OCI-LY7 (cell line): ENCODE data around the gene HSPA12A.

Experiments
- CTCF ChIP-seq: fragments of 200-600 bp; sonication (generic); conservative IDR thresholded peaks from 2 replicates; pipeline ENCODE4 v1.5.1; 2014; ENCODE audit warnings: mild to moderate bottlenecking, antibody characterized with exemption, low read length, moderate library complexity, mixed read lengths
- EZH2phosphoT487 ChIP-seq: fragments of 200-600 bp; sonication (generic); IDR thresholded peaks from 2 replicates; pipeline ENCODE4 v1.6.1; 2018; ENCODE audit warnings: low read depth, borderline replicate concordance, mild to moderate bottlenecking, mixed run types, antibody characterized with exemption, low read length, moderate library complexity, mixed read lengths

GRCh38 chr10:116671274-116671926 is 71.0 kb downstream of the HSPA12A start:
- TF ChIP-seq CTCF: no peak
- no peak for TF ChIP-seq EZH2phosphoT487
